Vagina (tissue), 2 donors: Measurements from ENCODE around the gene USF2. TPM values are rescaled to one million over a fixed set of nuclear protein-coding genes. Genes with fewer than 3 reads are reported as not detected.

ENCODE experiments used
- DNase-seq, 2 donors: peaks; one replicate each; pipeline ENCODE4 v3.0.0-alpha.2; 2017; ENCODE audit errors: extremely low spot score in 2 of 2
- H3K27ac ChIP-seq: fragments of 200-600 bp; sonication (generic); one replicate; pipeline ENCODE4 v1.5.1; 2019
- H3K27me3 ChIP-seq: fragments of 200-600 bp; sonication (generic); one replicate; pipeline ENCODE4 v1.5.1; 2019
- H3K36me3 ChIP-seq, 2 donors: fragments of 200-600 bp; sonication (generic); one replicate each; pipeline ENCODE4 v1.5.1; 2017 to 2019
- H3K4me1 ChIP-seq: fragments of 200-600 bp; sonication (generic); one replicate; pipeline ENCODE4 v1.5.1; 2019
- H3K4me3 ChIP-seq, 2 donors: fragments of 200-600 bp; sonication (generic); 1 replicate in 1 of 2; 2 replicates in 1 of 2; pipeline ENCODE4 v1.5.1; 2016 to 2019
- H3K9me3 ChIP-seq: fragments of 200-600 bp; sonication (generic); one replicate; pipeline ENCODE4 v1.5.1; 2019
- POLR2A ChIP-seq, 2 donors: fragments of 450-650 bp; IDR thresholded peaks; one replicate each; pipeline ENCODE4 v1.6.1; 2017; ENCODE audit warnings: antibody characterized with exemption in 2 of 2, mild to moderate bottlenecking in 2 of 2, moderate library complexity in 2 of 2
- POLR2AphosphoS5 ChIP-seq, 2 donors: sonication (generic); formaldehyde crosslinking; IDR thresholded peaks; one replicate each; pipeline ENCODE4 v1.9.0; 2017; ENCODE audit warnings: antibody characterized with exemption in 2 of 2, mild to moderate bottlenecking in 2 of 2, low read depth in 1 of 2; ENCODE audit not compliant: insufficient read depth in 1 of 2
- intact Hi-C: fragments of 100-400 bp; cut with DNase I; formaldehyde crosslinking; loops from one replicate; pipeline ENCODE4 v1.15.1; 2023
- total RNA-seq: library from RNA; depleted of rRNA; stranded (reverse); fragments of >200 nt; gene quantifications from one replicate; pipeline ENCODE4 v1.2.3, GENCODE V29; 2016
- TF ChIP-seq, protein P1 (sequence below), 3 experiments: fragments of 450-650 bp in 2 of 3; fragments of 200-600 bp in 1 of 3; sonication (generic) in 1 of 3; IDR thresholded peaks; one replicate each; pipeline ENCODE4 v1.5.1; 2017 to 2019; ENCODE audit warnings: antibody characterized with exemption in 3 of 3, mild to moderate bottlenecking in 2 of 3, moderate library complexity in 2 of 3

The USF2 gene
- total RNA-seq, 1 donor from 2014 or later = 95.5 TPM

DNA sequence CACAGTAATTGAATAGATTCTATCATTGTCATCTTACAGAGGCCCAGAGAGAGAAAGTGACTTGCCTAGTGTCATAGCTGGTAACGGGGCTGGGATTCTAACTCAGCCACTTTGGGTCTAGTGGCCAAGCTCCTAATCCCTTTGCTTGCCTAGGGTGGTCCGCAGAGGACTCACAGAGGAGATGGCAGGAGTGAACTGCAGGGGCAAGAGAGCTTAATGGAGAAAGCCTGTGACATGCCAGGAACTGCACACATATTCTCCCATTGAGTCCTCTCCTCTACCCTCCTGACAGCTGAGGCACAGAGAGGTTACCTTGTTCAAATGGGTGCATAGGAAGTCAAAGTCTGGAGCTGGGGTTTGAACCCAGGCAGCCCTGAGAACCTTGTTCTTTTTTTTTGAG, 17.3 kb upstream of the USF2 start:
- no peak overlapping the region for H3K27ac ChIP-seq
- TF ChIP-seq POLR2A (IDR thresholded peaks at IDR 0.05) (no peak), POLR2AphosphoS5 (IDR thresholded peaks at IDR 0.05; ENCODE audit: insufficient read depth in 1 of 2, low read depth in 1 of 2) (no peak)
- TF ChIP-seq, protein P1, sequence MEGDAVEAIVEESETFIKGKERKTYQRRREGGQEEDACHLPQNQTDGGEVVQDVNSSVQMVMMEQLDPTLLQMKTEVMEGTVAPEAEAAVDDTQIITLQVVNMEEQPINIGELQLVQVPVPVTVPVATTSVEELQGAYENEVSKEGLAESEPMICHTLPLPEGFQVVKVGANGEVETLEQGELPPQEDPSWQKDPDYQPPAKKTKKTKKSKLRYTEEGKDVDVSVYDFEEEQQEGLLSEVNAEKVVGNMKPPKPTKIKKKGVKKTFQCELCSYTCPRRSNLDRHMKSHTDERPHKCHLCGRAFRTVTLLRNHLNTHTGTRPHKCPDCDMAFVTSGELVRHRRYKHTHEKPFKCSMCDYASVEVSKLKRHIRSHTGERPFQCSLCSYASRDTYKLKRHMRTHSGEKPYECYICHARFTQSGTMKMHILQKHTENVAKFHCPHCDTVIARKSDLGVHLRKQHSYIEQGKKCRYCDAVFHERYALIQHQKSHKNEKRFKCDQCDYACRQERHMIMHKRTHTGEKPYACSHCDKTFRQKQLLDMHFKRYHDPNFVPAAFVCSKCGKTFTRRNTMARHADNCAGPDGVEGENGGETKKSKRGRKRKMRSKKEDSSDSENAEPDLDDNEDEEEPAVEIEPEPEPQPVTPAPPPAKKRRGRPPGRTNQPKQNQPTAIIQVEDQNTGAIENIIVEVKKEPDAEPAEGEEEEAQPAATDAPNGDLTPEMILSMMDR (IDR thresholded peaks at IDR 0.05) = no peak
- H3K4me3 ChIP-seq = no peak overlapping the region
- DNase-seq = peak; percentile 37 to 69
- intact Hi-C loops = no loop called here
- H3K9me3 ChIP-seq = no peaks in the 10 kb centered on the region
- H3K4me1 ChIP-seq = peaks cover 31% of the 10 kb centered on the region
- H3K27me3 ChIP-seq = no peaks in the 10 kb centered on the region
- no peaks in the 10 kb centered on the region for H3K36me3 ChIP-seq

DNA sequence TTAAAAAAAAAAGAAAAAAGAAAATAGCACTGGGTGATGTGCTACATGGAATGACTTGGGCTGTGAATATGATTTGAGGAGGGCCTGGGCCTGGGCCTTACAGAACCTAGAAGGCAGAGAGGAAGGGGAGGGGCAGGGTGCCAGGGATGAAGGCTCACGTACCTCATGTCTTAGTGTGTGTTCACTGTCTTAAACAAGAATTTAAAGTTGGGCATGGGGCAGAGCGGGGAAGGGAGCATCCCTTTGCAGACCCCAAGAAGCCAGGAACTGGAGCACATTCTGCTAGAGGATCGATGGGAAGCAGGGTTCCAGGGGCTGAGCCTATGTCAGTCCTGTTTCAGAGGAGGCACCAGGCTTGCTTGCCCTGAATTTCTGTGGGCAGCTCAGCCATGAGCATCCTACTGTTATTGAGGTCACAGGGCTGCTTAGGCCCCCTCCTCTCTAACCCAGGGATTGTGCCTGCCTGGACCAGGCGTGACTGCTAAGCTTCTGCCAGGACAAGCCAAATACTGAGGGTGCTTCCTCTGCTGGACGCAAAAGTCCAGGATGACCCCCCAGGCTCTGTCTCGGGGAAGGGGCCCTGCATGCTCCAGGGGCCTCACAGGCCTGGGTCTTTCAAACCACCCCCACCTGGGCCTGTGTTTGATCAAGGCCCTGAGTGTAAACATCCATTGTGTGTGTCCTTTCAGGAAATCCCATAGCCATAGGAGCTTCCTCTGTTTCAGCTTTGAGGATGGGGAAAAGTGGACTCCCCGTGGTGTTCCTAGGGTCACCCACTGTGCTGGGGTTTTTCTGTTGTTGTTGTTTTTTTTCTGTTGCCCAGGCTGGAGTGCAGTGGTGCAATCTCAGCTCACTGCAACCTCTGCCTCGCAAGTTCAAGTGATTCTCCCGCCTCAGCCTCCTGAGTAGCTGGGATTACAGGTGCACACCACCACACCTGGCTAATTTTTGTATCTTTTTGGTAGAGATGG, 15.2 kb upstream of the USF2 start:
- Histone ChIP-seq H3K9me3 (no peaks in the 10 kb centered on the region), H3K4me3 (no peak overlapping the region), H3K36me3 (no peaks in the 10 kb centered on the region), H3K27ac (no peak overlapping the region), H3K27me3 (no peaks in the 10 kb centered on the region), H3K4me1 (peaks cover 19% of the 10 kb centered on the region)
- peak; percentile 44 to 52 for DNase-seq
- intact Hi-C loops = no loop called here
- TF ChIP-seq POLR2A (IDR thresholded peaks at IDR 0.05) (no peak), POLR2AphosphoS5 (IDR thresholded peaks at IDR 0.05; ENCODE audit: insufficient read depth in 1 of 2, low read depth in 1 of 2) (no peak)
- TF ChIP-seq, protein P1 (IDR thresholded peaks at IDR 0.05) = no peak

DNA sequence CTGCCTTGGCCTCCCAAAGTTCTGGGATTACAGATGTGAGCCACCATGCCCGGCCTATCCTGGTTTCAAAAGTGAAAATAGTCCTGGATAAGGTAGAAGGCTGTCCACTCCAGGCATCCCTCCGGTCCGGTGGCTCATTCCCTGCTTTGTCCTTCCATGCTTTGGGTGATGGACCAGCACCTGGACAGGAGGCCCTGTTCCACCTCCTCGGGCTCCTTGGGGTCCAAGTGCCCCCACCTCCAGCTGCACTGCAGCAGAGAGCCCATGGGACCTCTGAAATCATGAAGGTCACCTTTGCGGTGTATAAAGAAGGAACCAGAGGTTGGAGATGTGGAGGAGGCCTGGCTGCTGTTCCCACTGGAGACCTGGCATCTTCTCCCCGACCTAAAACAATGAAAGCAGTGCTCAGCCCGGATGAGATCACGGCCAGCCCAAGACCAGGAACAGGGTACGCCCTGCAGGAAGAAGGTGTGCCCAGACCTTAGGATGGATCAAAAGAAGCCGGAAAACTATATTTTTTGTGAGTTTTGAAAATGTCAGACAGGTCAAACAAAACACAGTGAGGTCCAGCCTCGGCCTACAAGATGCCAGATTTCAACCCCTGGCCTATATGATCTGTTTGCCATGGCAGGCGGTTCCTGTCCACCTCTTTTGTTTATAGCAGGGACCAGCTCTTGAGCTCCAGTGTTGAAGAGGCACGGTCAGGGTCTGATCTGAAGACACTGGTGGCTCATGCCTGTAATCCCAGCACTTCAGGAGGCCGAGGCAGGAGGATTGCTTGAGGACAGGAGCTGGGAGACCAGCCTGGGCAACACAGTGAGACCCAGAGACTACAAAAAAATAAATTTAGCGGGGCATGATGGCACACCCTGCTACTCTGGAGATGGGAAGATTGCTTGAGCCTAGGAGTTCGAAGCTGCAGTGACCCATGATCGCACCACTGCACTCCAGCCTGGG, 14.1 kb upstream of the USF2 start:
- peak in 1 of 2 donors; percentile 64 for TF ChIP-seq POLR2AphosphoS5 (IDR thresholded peaks at IDR 0.05; ENCODE audit: insufficient read depth in 1 of 2, low read depth in 1 of 2)
- TF ChIP-seq, protein P1 (IDR thresholded peaks at IDR 0.05) = no peak
- Histone ChIP-seq H3K4me1 (peaks cover 9% of the 10 kb centered on the region), H3K9me3 (no peaks in the 10 kb centered on the region), H3K27me3 (no peaks in the 10 kb centered on the region), H3K27ac (no peak overlapping the region), H3K4me3 (no peak overlapping the region), H3K36me3 (no peaks in the 10 kb centered on the region)
- intact Hi-C loops = no loop called here
- peak; percentile 60 to 72 for DNase-seq

DNA sequence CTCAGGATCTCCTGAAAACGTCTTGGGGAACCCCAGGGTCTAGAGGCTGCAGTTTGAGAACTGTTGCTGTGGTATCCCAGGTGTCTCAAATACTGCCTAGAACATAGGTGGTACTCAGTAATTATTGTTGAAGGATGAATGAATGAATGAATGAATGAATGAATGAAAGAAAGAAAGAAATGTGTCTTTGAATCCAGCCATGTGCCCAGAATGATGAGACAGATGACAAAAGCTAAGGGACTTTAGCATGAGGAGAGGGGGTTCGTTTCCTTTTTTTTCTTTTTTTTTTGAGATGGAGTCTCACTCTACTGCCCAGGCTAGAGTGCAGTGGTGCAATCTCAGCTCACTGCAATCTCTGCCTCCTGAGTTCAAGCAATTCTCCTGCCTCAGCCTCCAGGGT, 12.2 kb upstream of the USF2 start:
- H3K36me3 ChIP-seq = no peaks in the 10 kb centered on the region
- no peaks in the 10 kb centered on the region for H3K9me3 ChIP-seq
- peaks cover 1% of the 10 kb centered on the region for H3K4me1 ChIP-seq
- DNase-seq = peak in 1 of 2 donors; percentile 12
- H3K27me3 ChIP-seq = no peaks in the 10 kb centered on the region
- no peak overlapping the region for H3K4me3 ChIP-seq
- intact Hi-C loops = no loop called here
- TF ChIP-seq, protein P1 (IDR thresholded peaks at IDR 0.05) = no peak
- TF ChIP-seq POLR2A (IDR thresholded peaks at IDR 0.05) = no peak
- no peak for TF ChIP-seq POLR2AphosphoS5 (IDR thresholded peaks at IDR 0.05; ENCODE audit: insufficient read depth in 1 of 2, low read depth in 1 of 2)
- H3K27ac ChIP-seq = no peak overlapping the region
